ENCODE measurements around the gene C20orf96.
"Not testable (repeated sequence)": the region's sequence is repeated elsewhere in the genome, so short reads cannot be mapped to it uniquely, and the experiment has no call there.

The C20orf96 gene

GRCh38 chr20:290084-290831 lies at the start of gene C20orf96:
Gene C20orf96 (minus strand): TSS chr20:290750. CDS start chr20:290610, 140 bp downstream.
- peak; percentile 94 for DNase-seq (ENCODE audit: low read depth)

- DNase-seq (ENCODE audit: low read depth) = not testable (repeated sequence)
Observed at GRCh38 chr20:336040-336439, 45.5 kb upstream of the C20orf96 start.

DNA sequence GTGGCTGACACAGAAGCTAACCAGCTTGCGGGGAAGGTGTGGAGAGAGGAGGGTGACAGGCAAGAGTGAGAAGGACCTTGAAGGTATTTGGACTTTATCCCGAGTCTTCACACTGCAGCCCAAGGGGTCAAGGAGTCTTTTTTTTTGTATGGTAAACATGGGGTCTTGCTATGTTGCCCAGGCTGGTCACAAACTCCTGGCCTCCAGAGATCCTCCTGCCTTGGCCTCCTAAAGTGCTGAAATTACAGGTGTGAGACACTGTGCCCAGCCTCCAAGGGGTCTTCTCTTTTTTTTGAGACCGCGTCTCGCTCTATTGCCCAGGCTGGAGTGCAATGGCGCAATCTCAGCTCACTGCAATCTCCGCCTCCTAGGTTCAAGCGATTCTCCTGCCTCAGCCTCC lies 44.0 kb upstream of the C20orf96 start:
- no peak for DNase-seq (ENCODE audit: low read depth)

- DNase-seq (ENCODE audit: low read depth) = peak; percentile 83
Observed at GRCh38 chr20:330233-331149, 39.9 kb upstream of the C20orf96 start.

DNA sequence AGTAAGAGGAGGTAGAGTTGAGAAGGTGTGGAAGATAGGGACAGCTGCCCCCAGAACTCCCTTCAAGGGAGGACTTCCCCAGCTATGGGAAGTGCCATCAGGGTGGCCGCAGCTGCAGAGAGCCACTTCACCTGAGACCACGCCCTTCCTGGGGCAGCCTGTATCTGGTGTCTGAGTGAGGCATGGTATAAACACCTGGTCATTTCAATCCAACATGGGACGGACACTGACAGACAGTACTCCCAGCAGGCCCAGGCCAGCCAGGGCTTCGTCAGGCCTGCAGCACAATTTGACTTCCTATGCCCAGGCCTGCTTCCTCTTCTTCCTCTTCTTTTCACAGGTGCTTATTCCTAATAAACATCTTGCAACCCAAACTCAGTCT lies 39.3 kb upstream of the C20orf96 start:
- DNase-seq (ENCODE audit: low read depth) = no peak

GRCh38 chr20:328975-329695 lies 38.6 kb upstream of the C20orf96 start:
- DNase-seq (ENCODE audit: low read depth) = no peak

- DNase-seq (ENCODE audit: low read depth) = no peak
Observed at GRCh38 chr20:328027-328974, 37.8 kb upstream of the C20orf96 start.

DNA sequence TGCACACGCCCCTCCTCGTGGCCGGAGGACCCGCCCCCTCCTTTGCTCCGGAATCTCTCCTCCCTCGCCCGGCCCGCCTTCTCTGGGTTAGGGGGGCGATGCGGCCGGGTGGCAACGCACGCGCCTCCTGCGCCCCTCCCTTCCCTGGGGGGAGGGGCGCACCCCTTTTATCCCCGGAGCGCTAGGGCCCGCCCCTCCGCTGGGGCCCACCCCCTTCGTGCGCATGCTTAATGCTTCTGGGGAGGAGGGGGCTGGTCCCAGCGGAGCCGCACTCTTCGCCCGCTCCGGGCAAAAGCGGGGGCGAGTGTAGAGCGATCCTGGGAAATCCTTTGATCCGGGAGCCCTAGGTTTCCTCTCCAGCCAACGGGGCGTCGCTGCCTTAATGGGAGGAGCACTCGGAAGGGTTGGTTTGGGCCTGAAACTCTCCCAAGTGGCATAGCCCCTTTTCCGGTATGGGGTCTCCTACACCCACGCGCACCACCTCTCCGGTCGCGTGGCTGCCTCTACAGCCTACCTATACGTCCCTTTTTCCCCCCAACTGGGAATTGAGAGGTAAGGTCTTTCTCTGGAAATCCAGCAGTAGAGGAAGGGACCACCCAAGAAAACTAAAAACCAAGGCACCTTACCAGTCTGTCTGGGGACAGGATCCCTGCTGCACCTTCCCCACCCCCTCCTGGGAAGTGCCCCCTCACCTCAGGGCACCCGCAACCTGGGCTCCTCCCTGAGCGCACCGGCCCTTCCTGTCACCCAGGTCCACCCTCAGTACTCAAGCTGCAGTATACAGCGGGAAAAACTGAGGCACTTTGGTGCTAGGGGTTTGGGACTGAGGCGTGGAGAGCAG lies 36.9 kb upstream of the C20orf96 start:
- peak; percentile 91 for DNase-seq (ENCODE audit: low read depth)

DNA sequence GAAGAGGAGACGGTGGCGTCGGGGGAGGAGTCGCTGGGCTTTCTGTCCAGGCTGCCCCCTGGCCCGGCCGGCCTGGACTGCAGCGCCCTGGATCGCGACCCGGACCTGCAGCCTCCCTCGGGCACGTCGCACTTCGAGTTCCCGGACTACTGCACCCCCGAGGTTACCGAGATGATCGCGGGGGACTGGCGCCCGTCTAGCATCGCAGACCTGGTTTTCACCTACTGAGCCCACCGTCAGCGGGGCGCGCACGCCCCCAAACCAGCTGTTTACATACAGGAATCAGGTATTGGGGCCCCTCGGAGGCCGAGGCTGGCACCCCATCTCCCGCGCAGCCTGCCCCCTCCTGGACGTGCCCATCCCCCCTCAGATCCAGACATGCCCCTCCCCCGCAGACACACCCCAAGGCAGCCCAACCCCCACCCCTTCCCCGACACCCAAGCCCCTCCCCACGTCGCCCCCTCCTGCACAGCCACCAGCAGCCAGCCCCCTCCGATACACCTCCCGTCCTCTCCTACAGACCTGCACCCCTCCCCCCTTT lies 36.2 kb upstream of the C20orf96 start:
- DNase-seq (ENCODE audit: low read depth) = peak; percentile 57

- peak; percentile 71 for DNase-seq (ENCODE audit: low read depth)
Observed at GRCh38 chr20:325889-326644, 35.5 kb upstream of the C20orf96 start.

GRCh38 chr20:325045-325888 lies 34.7 kb upstream of the C20orf96 start, which contains the start of gene SOX12:
Gene SOX12 (plus strand): TSS chr20:325552. CDS start chr20:325925, 373 bp downstream.
- DNase-seq (ENCODE audit: low read depth) = peak; percentile 90

DNA sequence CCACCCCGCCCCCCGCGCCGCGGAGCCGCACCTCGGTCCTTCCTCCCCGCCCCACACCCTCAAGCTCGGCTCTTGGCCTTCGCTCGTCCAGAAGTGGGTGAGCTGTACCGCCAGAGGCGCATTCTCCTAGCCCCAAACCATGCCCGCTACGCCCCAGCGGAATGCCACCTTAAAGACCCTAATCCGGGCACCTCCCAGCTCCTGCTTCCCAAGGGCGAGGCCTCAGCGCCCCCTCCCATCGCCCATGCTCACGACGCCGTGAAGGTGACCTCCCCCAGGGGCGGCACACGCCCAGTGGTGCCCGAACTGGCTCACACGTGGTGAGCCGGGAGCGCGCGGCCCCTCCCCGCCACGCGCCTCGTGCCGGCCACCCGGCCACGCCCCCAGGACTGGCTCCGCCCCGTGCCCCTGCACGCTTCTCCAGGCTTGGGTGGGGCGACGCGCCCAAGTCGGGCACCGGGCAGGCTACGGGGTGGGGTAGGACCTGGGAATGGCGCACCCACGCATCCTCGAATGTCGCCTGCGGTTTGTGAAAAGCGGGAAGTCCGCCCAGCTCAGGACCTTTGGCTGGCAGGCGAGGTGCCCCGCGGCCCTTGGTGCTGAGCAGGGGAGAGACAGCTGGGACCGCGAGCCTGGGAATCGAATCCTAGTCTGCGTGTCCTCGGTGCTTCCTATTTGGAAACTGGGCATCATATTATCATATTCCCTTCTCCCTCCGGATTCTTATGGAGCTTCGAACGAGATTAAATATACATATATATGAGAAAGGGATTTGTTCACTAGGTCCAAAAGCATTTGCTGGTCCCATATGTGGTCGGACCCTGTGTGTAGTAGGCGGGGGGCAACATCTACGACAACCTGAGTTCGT lies 33.9 kb upstream of the C20orf96 start:
- peak; percentile 88 for DNase-seq (ENCODE audit: low read depth)

GRCh38 chr20:316316-317068 lies 25.9 kb upstream of the C20orf96 start:
- DNase-seq (ENCODE audit: low read depth) = peak; percentile 53

GRCh38 chr20:313948-314347 lies 23.4 kb upstream of the C20orf96 start:
- peak; percentile 93 for DNase-seq (ENCODE audit: low read depth)

- DNase-seq (ENCODE audit: low read depth) = no peak
Observed at GRCh38 chr20:313402-313801, 22.9 kb upstream of the C20orf96 start.

DNA sequence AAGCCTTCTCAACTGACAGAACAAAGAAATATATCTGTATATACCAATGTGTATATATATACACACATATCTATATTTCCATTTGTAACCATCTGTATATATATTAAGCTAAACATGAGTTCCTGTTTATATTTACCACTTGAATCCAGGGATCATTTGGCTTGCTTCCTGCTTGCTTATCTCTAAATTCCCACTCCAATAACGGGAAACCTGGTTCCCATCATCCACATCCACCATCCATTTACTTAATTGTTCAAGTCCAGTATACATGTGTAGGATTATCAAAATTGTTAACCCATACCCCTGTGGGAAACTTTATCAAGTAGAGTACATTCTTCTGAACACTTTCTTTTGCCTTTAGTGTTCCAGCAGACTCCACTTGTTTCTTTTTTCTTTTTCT lies 22.3 kb upstream of the C20orf96 start:
- DNase-seq (ENCODE audit: low read depth) = no peak
